GM18502 (cell line): ENCODE measurements around the gene CUL5.
"Not testable (repeated sequence)": the region's sequence is repeated elsewhere in the genome, so short reads cannot be mapped to it uniquely, and the experiment has no call there.

Source experiments
- ATAC-seq: cut with Tn5 transposase; IDR thresholded peaks from one replicate; pipeline ENCODE4 v1.9.1; 2021; ENCODE audit warnings: mild to moderate bottlenecking; ENCODE audit not compliant: unreplicated experiment, poor library complexity

The CUL5 gene

GRCh38 chr11:108019870-108020540 lies 11.3 kb downstream of the CUL5 start:
- no peak for ATAC-seq

GRCh38 chr11:108025387-108026080 lies 16.8 kb downstream of the CUL5 start:
- peak; percentile 96 for ATAC-seq

GRCh38 chr11:108027057-108027456 lies 18.4 kb downstream of the CUL5 start:
- ATAC-seq = no peak

GRCh38 chr11:108028822-108029441 lies 20.2 kb downstream of the CUL5 start:
- not testable (repeated sequence) for ATAC-seq

- ATAC-seq = not testable (repeated sequence)
These were observed 22.9 kb downstream of the CUL5 start for GRCh38 chr11:108031604-108032003.

GRCh38 chr11:108032800-108033199 lies 24.1 kb downstream of the CUL5 start:
- no peak for ATAC-seq

GRCh38 chr11:108034034-108034433 lies 25.3 kb downstream of the CUL5 start:
- no peak for ATAC-seq

GRCh38 chr11:108034952-108035351 lies 26.3 kb downstream of the CUL5 start:
- no peak for ATAC-seq

- no peak for ATAC-seq
These were observed 27.0 kb downstream of the CUL5 start for GRCh38 chr11:108035690-108036089.

GRCh38 chr11:108037211-108037610 lies 28.5 kb downstream of the CUL5 start:
- ATAC-seq = no peak

- ATAC-seq = no peak
These were observed 28.9 kb downstream of the CUL5 start for GRCh38 chr11:108037636-108038035.

- ATAC-seq = no peak
These were observed 39.6 kb downstream of the CUL5 start for GRCh38 chr11:108048269-108048668.

- ATAC-seq = no peak
These were observed 53.6 kb downstream of the CUL5 start for GRCh38 chr11:108062336-108062735.

- ATAC-seq = no peak
These were observed 54.7 kb downstream of the CUL5 start for GRCh38 chr11:108063410-108063809.

- peak; percentile 82 for ATAC-seq
These were observed 61.2 kb downstream of the CUL5 start for GRCh38 chr11:108069947-108070346.

GRCh38 chr11:108084811-108085210 lies 76.1 kb downstream of the CUL5 start:
- no peak for ATAC-seq

GRCh38 chr11:108085672-108086071 lies 77.0 kb downstream of the CUL5 start:
- no peak for ATAC-seq

GRCh38 chr11:108092134-108092533 lies 83.4 kb downstream of the CUL5 start:
- ATAC-seq = no peak

GRCh38 chr11:108093128-108093904 lies 84.6 kb downstream of the CUL5 start:
- no peak for ATAC-seq

GRCh38 chr11:108097179-108097578 lies 88.5 kb downstream of the CUL5 start:
- no peak for ATAC-seq
